Mesothelial cell of epicardium (in vitro differentiated cells): Measurements from ENCODE around the gene CCDC117. TPM values are rescaled to one million over a fixed set of nuclear protein-coding genes. Genes with fewer than 3 reads are reported as not detected.

Experiments
- DNase-seq, 2 experiments: peaks; one replicate each; pipeline ENCODE4 v3.0.0; 2021; ENCODE audit warnings: low spot score in 2 of 2; ENCODE audit not compliant: unreplicated experiment in 2 of 2
- H3K27ac Mint-ChIP-seq: 2 replicates; pipeline ENCODE4 v1.8.0; 2021; ENCODE audit warnings: mixed read lengths
- H3K27me3 Mint-ChIP-seq: 2 replicates; pipeline ENCODE4 v1.8.0; 2021; ENCODE audit warnings: low read depth, mixed read lengths
- H3K36me3 Mint-ChIP-seq: 2 replicates; pipeline ENCODE4 v1.8.0; 2021; ENCODE audit warnings: mixed read lengths
- H3K4me1 Mint-ChIP-seq: 2 replicates; pipeline ENCODE4 v1.8.0; 2021; ENCODE audit warnings: mixed read lengths
- H3K4me3 Mint-ChIP-seq: 2 replicates; pipeline ENCODE4 v1.8.0; 2021; ENCODE audit warnings: mild to moderate bottlenecking, moderate library complexity, mixed read lengths
- H3K9me3 Mint-ChIP-seq: 2 replicates; pipeline ENCODE4 v1.8.0; 2021; ENCODE audit warnings: mixed read lengths
- total RNA-seq: library from RNA; stranded (reverse); gene quantifications from 3 replicates; pipeline ENCODE4 v1.2.1, GENCODE V29; 2021
- TF ChIP-seq, protein P1 (sequence below): fragments of 200-600 bp; sonication (generic); IDR thresholded peaks from one replicate; pipeline ENCODE4 v1.5.0; 2021; ENCODE audit warnings: antibody characterized with exemption; ENCODE audit not compliant: unreplicated experiment

The CCDC117 gene
- total RNA-seq, 1 donor from 2014 or later = 22.8 TPM

DNA sequence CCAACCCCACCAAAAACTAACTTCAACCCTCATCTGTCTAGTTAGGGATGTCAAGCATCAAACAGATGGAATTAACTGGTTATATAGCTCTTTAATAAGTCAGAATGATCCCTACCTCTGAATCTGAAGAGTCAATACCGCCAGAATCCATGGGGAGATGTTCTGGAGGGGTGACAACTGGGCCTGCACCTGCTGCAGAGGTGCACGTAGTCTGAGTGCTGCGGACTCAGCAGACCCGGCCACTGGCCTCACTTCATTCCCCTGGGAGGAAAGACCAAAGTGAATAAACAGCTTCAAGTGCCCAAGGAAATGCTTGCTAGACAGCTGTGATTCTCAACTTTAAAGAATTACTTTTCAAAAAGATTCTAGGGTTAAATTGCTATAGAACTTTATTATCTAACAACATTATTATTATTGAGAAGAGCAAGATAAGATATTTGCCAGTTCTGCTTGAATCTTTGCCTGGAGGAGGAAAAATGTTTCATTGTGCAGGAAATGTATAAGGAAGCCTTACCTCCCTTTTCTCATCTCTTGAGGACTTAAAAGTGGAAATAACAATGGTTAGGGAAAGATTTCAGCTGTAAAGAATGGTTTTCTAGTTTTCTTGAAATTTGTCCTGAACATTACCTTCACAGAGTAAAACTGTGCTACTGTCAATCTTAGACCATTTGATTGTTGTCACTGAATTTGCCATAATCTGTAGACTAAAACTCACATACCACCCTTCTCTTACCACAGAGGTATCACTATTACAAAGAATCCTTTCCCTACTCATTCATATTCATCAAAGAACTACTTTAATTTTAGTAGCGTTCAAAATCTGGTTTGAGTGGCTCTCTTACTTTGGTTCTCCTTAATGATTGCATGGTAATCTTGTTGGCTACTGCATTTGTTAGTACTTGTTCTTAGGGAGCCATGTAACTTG, 23.7 kb downstream of the CCDC117 start:
- Mint-ChIP-seq H3K9me3 (no peaks in the 10 kb centered on the region), H3K27ac (peak overlapping the region; percentile 16), H3K27me3 (no peaks in the 10 kb centered on the region), H3K36me3 (peaks cover 30% of the 10 kb centered on the region), H3K4me3 (no peak overlapping the region), H3K4me1 (peaks cover 16% of the 10 kb centered on the region)
- TF ChIP-seq, protein P1, sequence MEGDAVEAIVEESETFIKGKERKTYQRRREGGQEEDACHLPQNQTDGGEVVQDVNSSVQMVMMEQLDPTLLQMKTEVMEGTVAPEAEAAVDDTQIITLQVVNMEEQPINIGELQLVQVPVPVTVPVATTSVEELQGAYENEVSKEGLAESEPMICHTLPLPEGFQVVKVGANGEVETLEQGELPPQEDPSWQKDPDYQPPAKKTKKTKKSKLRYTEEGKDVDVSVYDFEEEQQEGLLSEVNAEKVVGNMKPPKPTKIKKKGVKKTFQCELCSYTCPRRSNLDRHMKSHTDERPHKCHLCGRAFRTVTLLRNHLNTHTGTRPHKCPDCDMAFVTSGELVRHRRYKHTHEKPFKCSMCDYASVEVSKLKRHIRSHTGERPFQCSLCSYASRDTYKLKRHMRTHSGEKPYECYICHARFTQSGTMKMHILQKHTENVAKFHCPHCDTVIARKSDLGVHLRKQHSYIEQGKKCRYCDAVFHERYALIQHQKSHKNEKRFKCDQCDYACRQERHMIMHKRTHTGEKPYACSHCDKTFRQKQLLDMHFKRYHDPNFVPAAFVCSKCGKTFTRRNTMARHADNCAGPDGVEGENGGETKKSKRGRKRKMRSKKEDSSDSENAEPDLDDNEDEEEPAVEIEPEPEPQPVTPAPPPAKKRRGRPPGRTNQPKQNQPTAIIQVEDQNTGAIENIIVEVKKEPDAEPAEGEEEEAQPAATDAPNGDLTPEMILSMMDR = no peak
- no peak for DNase-seq

DNA sequence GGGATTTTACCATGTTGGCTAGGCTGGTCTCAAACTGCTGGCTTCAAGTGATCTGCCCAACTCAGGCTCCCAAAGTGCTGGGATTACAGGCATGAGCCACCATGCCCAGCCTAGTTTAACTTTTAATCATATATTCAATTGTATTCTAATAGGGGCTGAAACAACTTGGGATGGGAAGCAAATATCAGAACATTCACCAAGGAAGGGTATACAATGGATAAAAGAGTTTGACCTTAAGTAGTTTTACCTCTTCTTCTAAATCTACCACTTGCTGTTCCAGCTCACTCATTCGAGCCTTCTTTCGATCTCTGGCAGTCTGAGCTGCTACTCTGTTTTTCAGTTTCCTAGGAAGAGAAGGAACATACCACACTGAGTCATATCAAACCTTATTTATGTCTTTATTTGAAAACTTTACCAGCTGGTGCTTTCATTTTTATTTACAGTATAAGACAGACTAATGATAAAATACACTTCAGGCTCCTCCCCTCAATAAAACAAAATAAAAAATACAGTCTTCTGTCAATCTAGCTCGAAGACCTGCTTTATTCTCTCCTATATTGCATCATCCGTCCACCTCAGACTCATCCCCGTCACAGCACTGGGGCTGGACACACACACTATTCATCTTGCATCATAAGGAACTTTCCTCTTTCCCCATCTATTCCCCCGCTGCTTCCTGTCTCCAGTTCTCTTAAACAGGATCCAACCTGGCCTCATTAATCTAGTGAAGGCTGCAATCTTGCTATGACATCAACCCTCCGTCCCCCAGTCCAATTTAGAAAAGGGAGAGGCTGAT, 26.5 kb downstream of the CCDC117 start:
- H3K27me3 Mint-ChIP-seq = no peaks in the 10 kb centered on the region
- peak overlapping the region; percentile 91 for H3K4me3 Mint-ChIP-seq
- no peak for DNase-seq
- peaks cover 25% of the 10 kb centered on the region for H3K36me3 Mint-ChIP-seq
- peaks cover 26% of the 10 kb centered on the region for H3K4me1 Mint-ChIP-seq
- TF ChIP-seq, protein P1 = no peak
- peak overlapping the region; percentile 96 for H3K27ac Mint-ChIP-seq
- H3K9me3 Mint-ChIP-seq = no peaks in the 10 kb centered on the region

DNA sequence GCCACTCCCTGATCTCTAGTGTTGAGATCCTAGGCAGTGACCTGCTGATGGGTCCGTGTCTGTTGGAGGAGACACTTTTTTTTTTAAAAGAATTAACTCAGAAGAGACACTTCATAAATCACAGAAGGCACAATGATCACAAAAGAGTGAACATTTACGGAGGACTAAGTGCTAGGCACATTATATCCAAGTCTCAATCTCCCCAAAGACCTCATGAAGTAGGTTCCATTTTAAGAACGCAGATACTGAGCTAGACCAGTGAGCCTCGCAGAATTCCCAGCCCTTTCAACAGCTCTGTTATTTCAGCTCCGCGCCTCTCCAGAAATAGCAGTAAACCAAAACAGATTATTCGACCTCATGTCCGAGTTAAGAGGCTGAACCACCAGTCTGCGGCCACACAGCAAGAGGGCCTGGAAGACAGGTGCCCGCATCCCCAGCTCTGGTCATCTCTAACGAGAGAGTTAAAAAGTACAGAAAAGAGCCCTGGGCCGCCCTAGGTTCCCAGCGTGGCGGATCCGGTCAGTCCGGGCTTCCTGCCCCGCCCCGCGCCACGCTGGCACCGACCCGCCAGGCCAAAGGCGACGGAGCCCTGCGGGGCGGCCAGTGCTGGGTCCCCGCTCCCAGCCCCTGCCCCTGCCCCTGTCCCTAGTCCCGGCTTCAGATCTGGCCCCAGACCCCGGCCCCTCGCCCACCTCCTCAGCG, 27.3 kb downstream of the CCDC117 start:
- Mint-ChIP-seq H3K4me1 (peaks cover 26% of the 10 kb centered on the region), H3K27me3 (no peaks in the 10 kb centered on the region)
- TF ChIP-seq, protein P1 = no peak

GRCh38 chr22:28800308-28801041, 28.0 kb downstream of the CCDC117 start, which contains the start of gene XBP1:
Gene XBP1 (minus strand): TSS chr22:28800569.
- TF ChIP-seq, protein P1 = no peak
- H3K4me3 Mint-ChIP-seq = peak within 1 kb of the TSS; percentile 91
- peaks cover 15% of the 10 kb centered on the region for H3K36me3 Mint-ChIP-seq
- no peaks in the 10 kb centered on the region for H3K27me3 Mint-ChIP-seq
- peak; percentile 87 to 96 for DNase-seq
- H3K27ac Mint-ChIP-seq = peak within 1 kb of the TSS; percentile 100
- no peaks in the 10 kb centered on the region for H3K9me3 Mint-ChIP-seq
- peaks cover 26% of the 10 kb centered on the region for H3K4me1 Mint-ChIP-seq

More for the DNA sequence above, 27.3 kb downstream of the CCDC117 start:
- peak overlapping the region; percentile 91 for H3K4me3 Mint-ChIP-seq
- peaks cover 21% of the 10 kb centered on the region for H3K36me3 Mint-ChIP-seq
- peak; percentile 28 to 68 for DNase-seq
- no peaks in the 10 kb centered on the region for H3K9me3 Mint-ChIP-seq
- peak overlapping the region; percentile 96 for H3K27ac Mint-ChIP-seq
